H1 (cell line): Measurements from ENCODE around the gene EDEM2. TPM values are rescaled to one million over a fixed set of nuclear protein-coding genes. Genes with fewer than 3 reads are reported as not detected.

Experiments
- CTCF ChIA-PET: fragments of 300-600 bp; sonication (Branson Sonifier 250); formaldehyde crosslinking; loops from one replicate; lab custom pipeline; 2021; ENCODE audit not compliant: partially characterized antibody; lab: Charles Lee
- POLR2A ChIA-PET: fragments of 300-600 bp; sonication (Branson Sonifier 250); formaldehyde crosslinking; loops from one replicate; lab custom pipeline; 2021; ENCODE audit warnings: inconsistent platforms; ENCODE audit not compliant: partially characterized antibody; lab: Charles Lee
- DNase-seq, 2 experiments: peaks; one replicate each; pipeline versions ENCODE4 v3.0.0 to v3.0.0-alpha.2; 2010 to 2022; ENCODE audit warnings: low spot score in 2 of 2, low read depth in 1 of 2, mixed read lengths in 1 of 2
- FAIRE-seq: peaks from 2 replicates; lab custom pipeline; 2011; peaks lifted over from hg19 to GRCh38; lab: Jason Lieb, UNC
- H2AFZ ChIP-seq: 2 replicates; pipeline ENCODE4 v1.8.1; 2012; ENCODE audit warnings: low read length, inconsistent platforms
- H2AK5ac ChIP-seq: 2 replicates; pipeline ENCODE4 v1.6.1; 2013; ENCODE audit warnings: low read depth, low read length
- H2BK120ac ChIP-seq: replicated peaks from 2 replicates; pipeline ENCODE3; 2013; ENCODE audit warnings: low read depth, low read length, inconsistent platforms
- H2BK12ac ChIP-seq: 2 replicates; pipeline ENCODE4 v1.6.1; 2013; ENCODE audit warnings: low read depth, low read length
- H2BK15ac ChIP-seq: 2 replicates; pipeline ENCODE4 v1.6.1; 2013; ENCODE audit warnings: low read length
- H2BK20ac ChIP-seq: 2 replicates; pipeline ENCODE4 v1.6.1; 2013; ENCODE audit warnings: low read length
- H2BK5ac ChIP-seq: 2 replicates; pipeline ENCODE4 v1.6.1; 2013; ENCODE audit warnings: low read depth, low read length
- H3K14ac ChIP-seq: 2 replicates; pipeline ENCODE4 v1.6.1; 2013; ENCODE audit warnings: inconsistent platforms; ENCODE audit not compliant: insufficient read length
- H3K18ac ChIP-seq: 2 replicates; pipeline ENCODE4 v1.6.1; 2013; ENCODE audit warnings: low read length; ENCODE audit errors: extremely low read depth
- H3K23ac ChIP-seq: 2 replicates; pipeline ENCODE4 v1.6.1; 2013; ENCODE audit warnings: inconsistent platforms; ENCODE audit not compliant: insufficient read length
- H3K23me2 ChIP-seq: 2 replicates; pipeline ENCODE4 v1.6.1; 2013; ENCODE audit warnings: low read depth, low read length
- H3K27ac ChIP-seq: 2 replicates; pipeline ENCODE4 v1.6.1; 2011; ENCODE audit warnings: low read depth, low read length, inconsistent platforms
- H3K27me3 ChIP-seq, 4 experiments: replicated peaks in 1 of 4; 1 replicate in 1 of 4; 2 replicates in 3 of 4; pipeline versions ENCODE4 v1.6.1 to v1.8.1; 2011 to 2013; ENCODE audit warnings: low read length in 3 of 4, mild to moderate bottlenecking in 3 of 4, inconsistent platforms in 2 of 4, mixed read lengths in 2 of 4, moderate library complexity in 1 of 4; ENCODE audit not compliant: control insufficient read depth in 3 of 4, insufficient read depth in 3 of 4; ENCODE audit errors: extremely low read depth in 1 of 4
- H3K36me3 ChIP-seq, 4 experiments: 2 replicates each; pipeline versions ENCODE4 v1.6.1 to v1.8.1; 2011 to 2013; ENCODE audit warnings: mild to moderate bottlenecking in 4 of 4, low read length in 3 of 4, moderate library complexity in 2 of 4, control low read depth in 1 of 4, inconsistent platforms in 1 of 4; ENCODE audit not compliant: insufficient read depth in 4 of 4, control insufficient read depth in 2 of 4
- H3K4ac ChIP-seq: replicated peaks from 2 replicates; pipeline ENCODE3; 2013; ENCODE audit warnings: low read length, low read depth, mixed read lengths, inconsistent platforms; ENCODE audit not compliant: insufficient read length
- H3K4me1 ChIP-seq, 4 experiments: replicated peaks in 1 of 4; 1 replicate in 1 of 4; 2 replicates in 3 of 4; pipeline versions ENCODE4 v1.6.1 to v1.8.1; 2011 to 2013; ENCODE audit warnings: low read length in 3 of 4, inconsistent platforms in 2 of 4, mixed read lengths in 1 of 4; ENCODE audit not compliant: insufficient read depth in 4 of 4, control insufficient read depth in 3 of 4
- H3K4me2 ChIP-seq, 2 experiments: 2 replicates each; pipeline versions ENCODE4 v1.6.1 to v1.8.1; 2011 to 2013; ENCODE audit warnings: low read depth in 2 of 2, low read length in 2 of 2, control low read depth in 1 of 2, inconsistent platforms in 1 of 2, mild to moderate bottlenecking in 1 of 2; ENCODE audit not compliant: insufficient read depth in 1 of 2
- H3K4me3 ChIP-seq, 4 experiments: fragments of 200-600, 300-600 bp in 1 of 4; sonication (generic), shearing (Covaris generic), sonication (Bioruptor Twin) in 1 of 4; 2 replicates each; pipeline versions ENCODE4 v1.5.1 to v1.8.1; 2011 to 2016; ENCODE audit warnings: low read length in 4 of 4, low read depth in 3 of 4, control low read depth in 2 of 4, inconsistent platforms in 2 of 4, mild to moderate bottlenecking in 2 of 4, mixed read lengths in 1 of 4, moderate library complexity in 1 of 4; ENCODE audit not compliant: insufficient read depth in 2 of 4; ENCODE audit errors: extremely low read depth in 1 of 4
- H3K56ac ChIP-seq: replicated peaks from 2 replicates; pipeline ENCODE3; 2013; ENCODE audit warnings: low read depth, mild to moderate bottlenecking, mixed read lengths, low read length, inconsistent platforms; ENCODE audit not compliant: insufficient read length
- H3K79me1 ChIP-seq: 2 replicates; pipeline ENCODE4 v1.6.1; 2013; ENCODE audit warnings: low read depth, low read length, control low read depth
- H3K79me2 ChIP-seq, 2 experiments: 2 replicates each; pipeline versions ENCODE4 v1.6.1 to v1.8.1; 2012 to 2013; ENCODE audit warnings: low read length in 2 of 2, mild to moderate bottlenecking in 2 of 2, inconsistent platforms in 1 of 2; ENCODE audit not compliant: insufficient read depth in 2 of 2, control insufficient read depth in 1 of 2
- H3K9ac ChIP-seq, 4 experiments: replicated peaks in 1 of 4; 1 replicate in 1 of 4; 2 replicates in 3 of 4; pipeline versions ENCODE4 v1.6.1 to v1.8.1; 2011 to 2013; ENCODE audit warnings: low read depth in 3 of 4, low read length in 3 of 4, control low read depth in 2 of 4, mild to moderate bottlenecking in 2 of 4, moderate library complexity in 2 of 4, inconsistent platforms in 1 of 4; ENCODE audit errors: extremely low read depth in 1 of 4
- H3K9me3 ChIP-seq, 2 experiments: 2 replicates each; pipeline versions ENCODE4 v1.6.1 to v1.8.1; 2012 to 2013; ENCODE audit warnings: mild to moderate bottlenecking in 2 of 2, moderate library complexity in 2 of 2, control low read depth in 1 of 2, inconsistent platforms in 1 of 2, low read depth in 1 of 2, low read length in 1 of 2, mixed read lengths in 1 of 2; ENCODE audit not compliant: insufficient read depth in 2 of 2
- H4K20me1 ChIP-seq, 2 experiments: replicated peaks in 1 of 2; 2 replicates each; pipeline versions ENCODE3 to v1.8.1; 2011 to 2013; ENCODE audit warnings: inconsistent platforms in 2 of 2, low read length in 2 of 2, mild to moderate bottlenecking in 1 of 2; ENCODE audit not compliant: insufficient read depth in 2 of 2, control insufficient read depth in 1 of 2
- H4K5ac ChIP-seq: 2 replicates; pipeline ENCODE4 v1.6.1; 2013; ENCODE audit warnings: low read length, low read depth, mixed read lengths, inconsistent platforms; ENCODE audit not compliant: insufficient read length
- H4K8ac ChIP-seq: 2 replicates; pipeline ENCODE4 v1.8.0; 2013; ENCODE audit warnings: mild to moderate bottlenecking, moderate library complexity, low read length, inconsistent platforms; ENCODE audit not compliant: insufficient read depth; ENCODE audit errors: extremely low read depth
- H4K91ac ChIP-seq: replicated peaks from 2 replicates; pipeline ENCODE3; 2013; ENCODE audit warnings: low read length, mixed read lengths, inconsistent platforms; ENCODE audit not compliant: insufficient read length
- CTBP2 ChIP-seq: IDR thresholded peaks from 2 replicates; pipeline ENCODE4 v1.7.0; 2011; ENCODE audit warnings: borderline replicate concordance, mild to moderate bottlenecking, moderate library complexity, mixed read lengths, low read length; ENCODE audit not compliant: insufficient read depth, insufficient read length
- EZH2 ChIP-seq: fragments of 200-600 bp; sonication (generic); IDR thresholded peaks from 2 replicates; pipeline ENCODE4 v1.7.1; 2012; ENCODE audit warnings: low read depth, mild to moderate bottlenecking, moderate library complexity, low read length, inconsistent platforms; ENCODE audit not compliant: severe bottlenecking
- JUND ChIP-seq: IDR thresholded peaks from 2 replicates; pipeline ENCODE4 v1.6.1; 2011; ENCODE audit warnings: mild to moderate bottlenecking, improper control_type of control experiment, low read length
- KDM1A ChIP-seq: fragments of 200-600, 300-600 bp; sonication (generic); IDR thresholded peaks from 2 replicates; pipeline ENCODE4 v1.7.1; 2016; ENCODE audit warnings: mild to moderate bottlenecking, low read length, borderline replicate concordance
- KDM5A ChIP-seq: fragments of 200-600 bp; IDR thresholded peaks from 2 replicates; pipeline ENCODE4 v1.7.1; 2012; ENCODE audit warnings: mild to moderate bottlenecking, low read length, inconsistent platforms, mixed read lengths
- RAD21 ChIP-seq, 2 experiments: IDR thresholded peaks in 1 of 2; conservative IDR thresholded peaks in 1 of 2; 2 replicates each; pipeline ENCODE4 v1.6.1; 2011; ENCODE audit warnings: low read depth in 2 of 2, low read length in 2 of 2, improper control_type of control experiment in 1 of 2, inconsistent platforms in 1 of 2, mild to moderate bottlenecking in 1 of 2, moderate library complexity in 1 of 2
- RFX5 ChIP-seq: IDR thresholded peaks from 2 replicates; pipeline ENCODE4 v1.6.1; 2011; ENCODE audit warnings: low read depth, low read length, improper control_type of control experiment, borderline replicate concordance
- SRF ChIP-seq: IDR thresholded peaks from 2 replicates; pipeline ENCODE4 v1.6.1; 2011; ENCODE audit warnings: mild to moderate bottlenecking, low read depth, low read length, moderate library complexity
- SUZ12 ChIP-seq: fragments of 200-600 bp; sonication (generic); IDR thresholded peaks from 2 replicates; pipeline ENCODE4 v1.6.1; 2012; ENCODE audit warnings: mild to moderate bottlenecking, inconsistent platforms, low read length, moderate library complexity, mixed read lengths
- TAF7 ChIP-seq: optimal IDR thresholded peaks from 2 replicates; pipeline ENCODE3; 2011; ENCODE audit warnings: low read depth, mild to moderate bottlenecking, inconsistent platforms, low read length, moderate library complexity, borderline replicate concordance
- TBP ChIP-seq: IDR thresholded peaks from 2 replicates; pipeline ENCODE4 v1.6.1; 2011; ENCODE audit warnings: low read depth, low read length, improper control_type of control experiment
- TEAD4 ChIP-seq: IDR thresholded peaks from 2 replicates; pipeline ENCODE4 v1.6.1; 2012; ENCODE audit warnings: low read depth, low read length, inconsistent platforms, mixed read lengths
- YY1 ChIP-seq: IDR thresholded peaks from 2 replicates; pipeline ENCODE4 v1.6.1; 2011; ENCODE audit warnings: low read depth, mild to moderate bottlenecking, low read length
- ZNF274 ChIP-seq: IDR thresholded peaks from 2 replicates; pipeline ENCODE4 v1.7.0; 2012; ENCODE audit warnings: low read length, borderline replicate concordance; ENCODE audit errors: extremely low read depth
- WGBS, 2 experiments: shearing (Covaris generic) in 1 of 2; methylation state at CpG; one replicate each; pipeline versions ENCODE4 v1.1.6 to v1.1.7; 2013 to 2015; ENCODE audit warnings: low lambda C conversion rate in 2 of 2, mixed read lengths in 2 of 2, inconsistent platforms in 1 of 2, low coverage in 1 of 2, missing lambda C conversion rate in 1 of 2; ENCODE audit not compliant: insufficient replicate concordance in 2 of 2, insufficient coverage in 1 of 2, insufficient read length in 1 of 2; ENCODE audit errors: extremely low coverage in 1 of 2, missing lambda C conversion rate in 1 of 2; 5-methylcytosine and 5-hydroxymethylcytosine counted together
- polyA plus RNA-seq, 7 experiments: library from polyadenylated mRNA; depleted of rRNA in 3 of 7; stranded (reverse) in 5 of 7; unstranded in 2 of 7; fragments of >200 nt in 5 of 7; fragments of 200-250 nt in 2 of 7; gene quantifications; 1 replicate in 5 of 7; 2 replicates in 1 of 7; 4 replicates in 1 of 7; pipeline versions ENCODE4 v1.2.1 to v1.2.3, GENCODE V29; 2011 to 2013; ENCODE audit warnings: missing spikeins in 2 of 7, mixed read lengths in 2 of 7
- total RNA-seq: library from RNA; stranded (reverse); fragmentation: NEBNext Ultra II Directional; extraction: Animal tissue kit (Norgen Biotek cat#: 25700); gene quantifications from 2 replicates; pipeline ENCODE4 v1.2.1, GENCODE V29; 2021

EDEM2 gene
- total and polyA plus RNA-seq, 2 of the 8 experiments (the other 6 are each of a cell fraction or from before 2014, with no cell fraction given): 15.2 to 19.6 TPM

- Histone ChIP-seq H3K79me1 (no peaks in the 10 kb centered on the region), H4K8ac (no peak overlapping the region), H3K56ac (no peak overlapping the region), H3K4me3 (no peak overlapping the region), H3K23ac (no peak overlapping the region), H2BK5ac (peak overlapping the region; percentile 52; the same call in 1 of the 2 replicates), H3K4me1 (no peaks in the 10 kb centered on the region), H4K91ac (no peak overlapping the region), H4K5ac (no peak overlapping the region), H2AK5ac (no peak overlapping the region), H3K4me2 (no peak overlapping the region), H3K18ac (no peak overlapping the region), H4K20me1 (peaks cover 0 to 2% of the 10 kb centered on the region in 2 experiments), H3K27me3 (no peaks in the 10 kb centered on the region), H3K9me3 (no peaks in the 10 kb centered on the region), H3K36me3 (peaks cover 9 to 64% (median 29%) of the 10 kb centered on the region in 4 experiments; a peak in 7 of 8 replicates), H3K27ac (no peak overlapping the region), H2BK20ac (no peak overlapping the region), H2BK12ac (no peak overlapping the region), H3K14ac (no peak overlapping the region), H2AFZ (no peak overlapping the region), H2BK15ac (no peak overlapping the region), H3K79me2 (no peaks in the 10 kb centered on the region), H2BK120ac (no peak overlapping the region), H3K23me2 (no peaks in the 10 kb centered on the region), H3K9ac (no peak overlapping the region), H3K4ac (no peak overlapping the region)
- no peak for FAIRE-seq
- CTCF ChIA-PET: interaction anchor here (2.5 kb wide), 1 partner anchor 10 kb away, joined by 10 read pairs; no protein-coding TSS in a partner anchor
- POLR2A ChIA-PET: no interaction called here
- DNase-seq: no peak
- 91% methylated on average over 6 of the region's 6 CpGs; no CpG with 5 or more reads in 1 of the 2 experiments for WGBS, 2 experiments
- TF ChIP-seq TEAD4 (no peak), TAF7 (no peak), SRF (no peak), YY1 (no peak), RFX5 (no peak), EZH2 (no peak), ZNF274 (no peak), JUND (no peak), TBP (no peak), CTBP2 (no peak), SUZ12 (no peak), KDM1A (no peak), KDM5A (no peak), RAD21 (IDR thresholded peaks at IDR 0.05 in 1 of 2, conservative IDR thresholded peaks at IDR 0.05 in 1 of 2; ENCODE audit: low read depth in 2 of 2, low read length in 2 of 2) (no peak)
These were observed 12.3 kb downstream of the EDEM2 start for GRCh38 chr20:35134880-35135279.
